Activated B cell treated with CpG ODN at 0.5 μM for 24 hours (primary cell): ENCODE measurements around the gene DHRS3. TPM values are rescaled to one million over a fixed set of nuclear protein-coding genes. Genes with fewer than 3 reads are reported as not detected.

ENCODE experiments used
- ATAC-seq: fragments of 200-7000 bp; cut with Tn5 transposase; one replicate; pipeline ENCODE4 v1.10.0; 2021; ENCODE audit warnings: low read depth, mild to moderate bottlenecking, moderate library complexity
- CTCF ChIA-PET: fragments of 350-600 bp; sonication (Branson Sonifier 250); formaldehyde crosslinking; loops from one replicate; lab custom pipeline; 2021; ENCODE audit warnings: antibody characterized with exemption; lab: Charles Lee
- POLR2A ChIA-PET: fragments of 350-600 bp; sonication (Branson Sonifier 250); formaldehyde crosslinking; loops from one replicate; lab custom pipeline; 2021; ENCODE audit warnings: antibody characterized with exemption; lab: Charles Lee
- DNase-seq: peaks from one replicate; pipeline ENCODE4 v3.0.0; 2022
- H3K27ac Mint-ChIP-seq: one replicate; pipeline ENCODE4 v1.8.0; 2020; ENCODE audit warnings: mixed read lengths
- H3K27me3 Mint-ChIP-seq: one replicate; pipeline ENCODE4 v1.8.0; 2021; ENCODE audit warnings: mixed read lengths
- H3K36me3 Mint-ChIP-seq: one replicate; pipeline ENCODE4 v1.8.0; 2021; ENCODE audit warnings: low read depth, mixed read lengths
- H3K4me1 Mint-ChIP-seq: one replicate; pipeline ENCODE4 v1.8.0; 2021; ENCODE audit warnings: mixed read lengths
- H3K4me3 Mint-ChIP-seq: one replicate; pipeline ENCODE4 v1.8.0; 2020; ENCODE audit warnings: mild to moderate bottlenecking, mixed read lengths
- H3K9me3 Mint-ChIP-seq: one replicate; pipeline ENCODE4 v1.8.0; 2020; ENCODE audit warnings: mixed read lengths
- CTCF ChIP-seq: fragments of 200-600 bp; IDR thresholded peaks from one replicate; pipeline ENCODE4 v1.8.0; 2022; ENCODE audit warnings: antibody characterized with exemption, mild to moderate bottlenecking
- intact Hi-C: fragments of 100-400 bp; cut with micrococcal nuclease; formaldehyde crosslinking; loops from one replicate; pipeline ENCODE4 v1.15.1; 2024
- total RNA-seq: library from RNA; stranded (reverse); gene quantifications from 2 replicates; pipeline ENCODE4 v1.2.3, GENCODE V29; 2022

DHRS3 gene
- total RNA-seq, 1 donor from 2014 or later = 1.8 TPM

GRCh38 chr1:12552111-12552888, 65.7 kb downstream of the DHRS3 start:
- H3K27me3 Mint-ChIP-seq = no peaks in the 10 kb centered on the region
- H3K36me3 Mint-ChIP-seq = no peaks in the 10 kb centered on the region
- ATAC-seq = no peak
- intact Hi-C loops = no loop called here
- no peaks in the 10 kb centered on the region for H3K4me1 Mint-ChIP-seq
- no peaks in the 10 kb centered on the region for H3K9me3 Mint-ChIP-seq
- POLR2A ChIA-PET = no interaction called here
- H3K4me3 Mint-ChIP-seq = no peak overlapping the region
- no peak overlapping the region for H3K27ac Mint-ChIP-seq
- DNase-seq = no peak
- CTCF ChIA-PET = no interaction called here
- no peak for TF ChIP-seq CTCF

GRCh38 chr1:12551584-12551983, 66.4 kb downstream of the DHRS3 start:
- H3K27me3 Mint-ChIP-seq = no peaks in the 10 kb centered on the region
- no peak for TF ChIP-seq CTCF
- DNase-seq = no peak
- no peaks in the 10 kb centered on the region for H3K36me3 Mint-ChIP-seq
- H3K27ac Mint-ChIP-seq = no peak overlapping the region
- no peak overlapping the region for H3K4me3 Mint-ChIP-seq
- CTCF ChIA-PET = no interaction called here
- POLR2A ChIA-PET = no interaction called here
- H3K4me1 Mint-ChIP-seq = no peaks in the 10 kb centered on the region
- intact Hi-C loops = no loop called here
- ATAC-seq = no peak
- no peaks in the 10 kb centered on the region for H3K9me3 Mint-ChIP-seq

DNA sequence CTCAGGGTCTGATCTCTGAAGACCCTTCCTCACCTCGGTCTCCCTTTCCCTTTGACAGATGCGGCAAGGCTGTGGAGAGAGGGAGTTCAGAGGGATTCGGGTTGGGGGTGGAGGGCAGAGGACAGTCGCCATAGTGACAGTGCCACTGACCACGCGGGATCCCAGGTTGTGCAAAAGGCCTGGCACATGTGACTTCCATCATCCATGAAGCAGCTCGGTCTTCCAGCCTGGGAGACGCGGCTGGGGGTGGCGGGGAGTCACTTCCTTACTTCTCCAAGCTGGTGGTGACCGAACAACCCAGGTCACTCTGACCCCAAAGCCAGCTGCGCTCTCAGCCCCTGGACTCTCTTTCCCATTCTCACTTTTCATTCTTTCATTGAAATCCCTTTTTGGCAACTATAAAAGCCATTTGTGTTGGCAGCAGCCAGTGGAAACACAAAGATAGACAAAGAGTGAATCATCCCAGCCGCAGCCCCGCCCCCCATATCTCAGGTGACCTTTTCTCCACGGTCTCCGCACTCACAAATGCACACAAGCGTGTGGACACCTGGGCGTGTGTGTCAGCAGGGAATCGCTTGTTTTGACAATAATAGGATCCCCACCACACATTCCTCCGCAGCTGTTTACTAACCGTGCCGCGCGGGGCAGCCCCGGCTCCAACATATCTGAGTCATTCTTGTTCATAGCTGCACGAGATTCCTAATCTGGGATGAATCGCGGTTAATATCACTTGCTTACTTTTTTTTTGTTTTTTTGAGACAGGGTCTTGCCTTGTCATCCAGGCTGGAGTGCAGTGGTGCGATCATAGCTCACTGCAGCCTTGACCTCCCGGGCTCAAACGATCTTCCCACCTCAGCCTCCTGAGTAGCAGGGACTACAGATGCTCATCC, 68.3 kb downstream of the DHRS3 start:
- Mint-ChIP-seq H3K27ac (no peak overlapping the region), H3K4me1 (no peaks in the 10 kb centered on the region), H3K27me3 (peaks cover 3% of the 10 kb centered on the region), H3K4me3 (no peak overlapping the region), H3K9me3 (no peaks in the 10 kb centered on the region), H3K36me3 (no peaks in the 10 kb centered on the region)
- no peak for DNase-seq
- CTCF ChIA-PET = no interaction called here
- ATAC-seq = no peak
- intact Hi-C loops = no loop called here
- no peak for TF ChIP-seq CTCF
- POLR2A ChIA-PET = no interaction called here

- DNase-seq = no peak
- Mint-ChIP-seq H3K9me3 (no peaks in the 10 kb centered on the region), H3K36me3 (no peaks in the 10 kb centered on the region), H3K4me3 (no peak overlapping the region), H3K4me1 (no peaks in the 10 kb centered on the region), H3K27ac (no peak overlapping the region), H3K27me3 (peaks cover 3% of the 10 kb centered on the region)
- POLR2A ChIA-PET = no interaction called here
- intact Hi-C loops = no loop called here
- no peak for ATAC-seq
- TF ChIP-seq CTCF = no peak
- CTCF ChIA-PET = no interaction called here
These were observed 69.0 kb downstream of the DHRS3 start for GRCh38 chr1:12548973-12549459.

DNA sequence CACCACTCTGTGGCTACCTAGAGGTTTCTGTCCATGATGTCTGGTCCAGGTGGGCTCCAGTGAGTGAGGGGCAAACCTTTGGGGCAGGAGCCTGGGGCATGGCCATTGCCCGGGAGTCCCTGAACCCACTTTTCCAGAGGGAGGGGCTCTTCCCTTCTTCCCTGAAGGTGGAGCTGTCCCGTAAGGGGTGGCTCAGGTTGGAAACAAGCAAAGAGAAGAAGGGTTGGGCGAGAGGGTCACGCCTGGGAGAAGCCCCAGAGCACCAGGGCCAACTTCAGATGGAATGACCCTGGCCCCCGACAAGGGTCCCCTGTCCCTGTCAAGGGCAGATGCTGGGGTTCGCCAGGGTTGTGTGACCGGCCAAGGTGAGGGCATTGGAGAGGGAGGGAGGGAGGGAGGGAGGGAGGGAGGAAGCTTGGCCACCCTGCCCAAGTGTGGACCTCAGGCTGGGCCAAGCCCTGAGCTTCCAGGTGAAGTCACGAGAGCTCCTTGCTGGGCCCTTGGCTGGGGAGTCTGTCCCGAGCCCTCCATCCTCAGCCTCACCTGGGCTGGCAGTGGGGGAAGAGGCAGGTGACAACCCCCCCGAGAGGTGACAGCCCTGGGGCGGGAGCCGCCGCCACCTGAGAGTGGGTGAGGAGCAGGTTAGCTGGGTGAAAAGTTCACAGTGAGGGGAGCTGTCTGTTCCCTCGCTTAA, 69.6 kb downstream of the DHRS3 start:
- POLR2A ChIA-PET = no interaction called here
- H3K27me3 Mint-ChIP-seq = peaks cover 3% of the 10 kb centered on the region
- H3K4me1 Mint-ChIP-seq = no peaks in the 10 kb centered on the region

More for the DNA sequence above, 69.6 kb downstream of the DHRS3 start:
- CTCF ChIA-PET = no interaction called here
- ATAC-seq (no peak), DNase-seq (no peak)
- Mint-ChIP-seq H3K36me3 (no peaks in the 10 kb centered on the region), H3K27ac (no peak overlapping the region), H3K4me3 (no peak overlapping the region), H3K9me3 (no peaks in the 10 kb centered on the region)
- no peak for TF ChIP-seq CTCF
- intact Hi-C loops = no loop called here
